SW480 (cell line): Measurements from ENCODE around the gene KLF16.
A peak's percentile ranks its signal among the peaks of the same experiment; 100 is the strongest.

Experiments
- DNase-seq: peaks from one replicate; pipeline ENCODE4 v3.0.0-alpha.2; 2016; ENCODE audit warnings: low spot score

KLF16 gene

DNA sequence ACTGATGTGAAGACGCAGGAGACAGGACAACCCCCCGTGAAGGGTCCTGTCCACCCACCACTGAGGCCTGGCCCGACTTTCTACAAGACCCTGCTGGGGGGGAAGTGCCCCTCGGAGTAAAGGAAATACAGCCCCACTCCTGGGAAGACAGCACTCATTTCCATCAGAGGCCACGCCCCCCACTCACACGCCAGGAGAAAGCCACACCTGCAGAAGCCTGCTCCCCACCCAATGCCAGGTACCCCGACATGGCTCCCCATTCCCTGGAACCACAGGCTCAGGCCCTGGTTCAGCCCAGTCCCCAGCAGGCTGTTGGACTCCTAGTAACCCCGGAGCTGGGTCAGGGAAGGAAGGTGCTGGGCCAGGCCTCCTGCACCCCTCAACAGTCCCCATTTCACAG lies 40.4 kb downstream of the KLF16 start:
- no peak for DNase-seq

DNA sequence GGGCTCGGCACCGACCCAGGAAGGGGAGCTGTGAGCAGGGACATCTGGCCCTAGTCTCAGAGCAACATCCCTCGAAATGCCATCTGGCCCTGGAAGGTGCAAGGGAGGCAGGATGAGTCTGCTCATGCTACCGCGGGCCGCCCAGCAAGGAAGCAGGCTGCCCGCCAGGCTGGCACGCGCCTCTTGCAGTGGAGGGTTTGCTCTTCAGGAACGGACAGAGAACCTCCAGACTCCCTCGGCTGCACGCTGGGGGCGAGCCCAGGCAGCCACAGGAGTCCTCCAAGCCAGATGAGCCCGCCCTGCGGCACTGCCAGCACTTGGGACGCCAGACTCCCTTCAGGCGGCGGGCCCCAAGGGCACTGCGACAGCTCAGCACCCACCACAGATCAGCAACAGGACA lies 41.2 kb downstream of the KLF16 start:
- no peak for DNase-seq

DNA sequence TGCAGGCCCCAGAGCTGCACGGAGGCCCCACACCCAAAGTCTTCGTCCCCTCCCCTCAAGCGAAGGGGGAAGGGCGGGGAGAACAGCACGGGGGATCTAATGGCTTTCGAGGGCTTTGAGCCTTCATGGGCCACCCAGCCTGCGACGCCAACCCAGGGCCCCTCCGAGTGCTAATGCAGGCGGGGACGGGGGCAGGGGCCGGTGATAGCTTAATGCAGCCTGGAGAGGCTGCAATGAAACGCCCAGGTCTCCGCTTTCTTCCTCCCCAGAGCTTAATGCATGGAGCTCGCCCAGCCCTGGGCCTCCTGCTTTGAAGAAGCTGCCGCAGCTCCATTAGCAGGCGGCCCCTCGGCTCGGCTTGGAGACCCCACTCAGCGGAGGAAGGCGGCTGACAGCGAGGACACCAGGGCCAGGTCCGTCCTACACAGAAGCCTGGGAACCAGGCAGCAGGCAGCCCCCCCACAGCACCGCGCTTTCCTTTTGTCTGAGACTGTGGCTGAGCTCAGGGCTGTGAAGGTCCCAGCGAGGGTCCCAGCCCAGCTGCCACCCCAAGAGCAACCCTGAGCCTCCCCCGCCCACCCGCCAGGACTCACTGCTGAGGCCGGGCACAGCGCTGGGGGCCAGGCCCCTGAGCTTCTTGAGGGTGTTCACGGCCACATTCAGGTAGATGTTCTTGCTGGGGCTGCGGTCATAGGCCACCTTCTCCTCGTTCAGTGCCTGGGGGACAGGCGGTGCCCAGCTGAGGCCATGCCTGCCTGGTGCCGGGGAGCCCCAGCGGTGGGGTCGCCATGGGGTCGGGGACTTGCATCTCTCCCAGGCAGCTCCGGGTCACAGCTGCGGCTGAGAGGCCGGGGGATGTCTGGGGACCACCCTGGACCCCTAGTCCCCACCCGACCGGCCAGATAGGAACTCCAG lies 43.8 kb downstream of the KLF16 start:
- DNase-seq = no peak

DNA sequence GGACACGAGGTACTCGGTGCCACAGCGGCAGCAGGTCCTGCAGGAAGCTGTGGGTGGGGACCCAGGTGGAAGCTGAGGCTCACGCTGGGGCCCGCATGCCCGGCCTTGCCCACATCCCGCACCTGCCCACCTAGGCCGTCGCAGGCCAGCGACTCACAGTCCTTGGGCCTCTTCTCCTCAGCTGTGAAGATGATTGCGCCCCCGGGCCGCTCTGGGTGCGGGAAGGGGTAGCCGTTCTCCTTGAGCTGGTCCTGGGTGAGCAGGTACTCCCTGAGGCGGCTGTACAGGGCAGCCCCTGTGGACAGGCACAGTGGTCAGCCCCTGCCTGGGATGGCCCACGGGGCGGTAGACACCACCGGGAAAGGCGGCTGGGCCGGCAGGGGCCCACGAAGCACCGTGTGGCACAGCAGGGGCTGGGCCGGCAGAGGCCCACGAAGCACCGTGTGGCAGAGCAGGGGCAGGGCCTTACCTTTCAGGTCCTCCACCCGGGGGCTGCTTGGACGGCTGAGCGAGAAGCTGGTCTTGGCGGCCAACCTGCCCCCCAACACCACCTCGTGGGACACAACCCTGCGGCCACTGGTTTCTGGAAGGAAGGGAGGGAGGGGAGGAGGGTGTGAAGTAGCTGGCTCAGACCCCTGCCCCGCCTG lies 44.7 kb downstream of the KLF16 start:
- no peak for DNase-seq

DNA sequence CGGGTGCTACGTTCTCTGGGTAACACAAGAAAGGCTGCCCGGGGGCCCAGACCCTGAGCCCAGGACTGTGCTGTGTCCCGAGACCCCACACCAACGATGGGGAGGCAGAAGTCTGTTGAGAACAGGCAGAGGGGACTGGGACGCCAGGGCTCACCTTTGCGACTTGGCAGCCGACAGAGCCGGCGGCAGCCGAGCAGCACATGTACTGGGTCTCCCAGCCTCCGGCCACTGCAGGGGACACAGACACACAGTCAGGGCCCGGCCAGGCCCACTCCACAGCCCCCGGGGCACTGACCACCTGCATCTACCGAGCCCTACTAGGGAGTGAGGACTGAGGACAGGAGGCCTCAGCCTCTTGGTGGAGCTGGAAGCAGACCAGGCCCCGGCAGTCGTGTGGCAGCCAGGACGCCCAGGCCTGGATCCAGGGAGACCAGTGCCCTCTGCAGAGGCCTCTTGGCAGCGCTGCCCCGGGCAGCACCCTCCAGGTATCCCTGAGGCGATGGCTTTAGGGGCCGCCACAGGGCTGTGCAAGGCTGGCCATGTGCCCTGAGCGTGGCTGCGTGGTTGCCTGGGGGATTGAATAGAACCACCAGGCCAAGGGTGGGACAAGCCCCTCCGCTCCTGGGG lies 45.7 kb downstream of the KLF16 start:
- DNase-seq = no peak

DNA sequence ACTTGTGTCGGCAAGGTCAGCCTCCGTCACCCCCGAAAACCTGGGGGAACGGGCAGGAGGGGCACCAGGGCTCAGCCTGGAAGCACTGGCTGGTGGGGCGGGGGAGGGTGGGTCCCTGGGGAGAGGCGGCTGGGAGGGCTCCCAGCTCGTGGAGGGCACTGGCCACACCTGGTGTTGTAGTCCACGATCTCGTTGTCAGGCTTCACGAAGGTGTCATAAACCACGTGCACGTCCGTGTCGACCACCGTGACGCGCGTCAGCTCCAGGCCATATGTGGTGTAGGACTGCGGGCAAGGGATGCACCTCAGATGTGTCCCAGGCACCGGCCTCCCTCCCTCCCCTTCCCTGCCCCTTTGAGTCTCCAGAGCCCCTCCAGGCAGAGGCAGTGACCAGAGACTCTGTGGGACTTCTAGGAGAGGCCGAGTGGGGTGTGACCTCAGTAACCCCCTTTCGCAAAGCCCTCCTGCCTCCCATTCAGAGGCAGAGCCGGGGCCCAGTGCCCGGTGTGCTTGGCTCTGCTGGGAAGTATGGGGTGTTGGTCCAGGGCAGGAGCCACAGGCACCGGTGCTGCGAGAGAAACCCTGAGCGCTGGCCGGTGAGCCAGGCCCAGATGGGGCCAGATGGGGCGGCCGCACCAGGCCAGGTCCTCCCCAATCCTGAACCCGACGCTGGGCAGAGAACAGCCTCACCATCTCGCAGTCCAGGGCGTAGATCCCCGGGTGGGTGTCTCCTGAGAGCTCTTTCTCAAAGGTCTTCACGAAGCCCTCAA lies 46.7 kb downstream of the KLF16 start:
- no peak for DNase-seq

DNA sequence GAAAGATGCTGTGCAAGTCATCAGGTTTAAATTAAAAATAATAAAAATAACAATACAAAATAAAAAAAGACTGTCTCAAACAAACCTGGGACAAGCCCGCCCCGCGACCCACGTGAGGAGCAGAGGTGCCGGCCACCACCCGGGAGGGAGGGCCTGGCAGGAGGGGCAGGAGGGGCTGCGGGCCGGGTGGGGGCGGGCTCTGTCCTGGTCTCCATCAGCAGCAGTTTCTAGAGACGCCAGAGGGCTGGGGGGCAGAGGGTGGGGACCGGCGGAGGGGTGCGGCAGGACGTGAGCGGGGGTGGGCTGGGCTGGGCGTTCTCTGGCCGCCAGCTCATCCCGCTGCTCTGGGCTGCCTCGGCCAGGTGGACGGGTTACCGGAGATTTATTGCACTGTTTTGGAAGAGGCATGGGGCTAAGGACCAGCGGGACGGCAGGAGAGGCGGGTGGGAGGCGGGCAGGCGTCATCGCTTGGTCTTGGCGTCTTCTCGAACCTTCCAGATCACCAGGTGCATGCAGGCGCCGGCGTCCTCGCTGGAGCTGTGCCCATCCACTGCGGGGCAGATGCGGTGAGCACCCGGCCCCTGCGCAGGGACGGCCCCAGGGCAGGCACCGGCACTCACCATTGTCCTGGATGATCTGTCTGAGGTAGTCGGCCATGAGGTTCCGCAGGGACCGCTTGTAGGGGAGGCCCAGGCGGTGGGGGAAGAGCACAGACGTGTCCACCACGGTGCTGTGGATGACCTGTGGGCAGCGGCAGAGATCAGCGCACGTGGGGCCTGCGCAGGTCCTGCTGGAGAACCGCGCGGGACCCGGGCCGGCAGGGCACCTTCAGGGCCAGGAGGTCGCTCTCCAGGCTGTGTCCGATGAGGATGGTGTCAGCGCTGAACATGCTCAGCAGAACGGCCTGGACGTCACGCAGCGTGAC lies 47.5 kb downstream of the KLF16 start:
- no peak for DNase-seq

DNA sequence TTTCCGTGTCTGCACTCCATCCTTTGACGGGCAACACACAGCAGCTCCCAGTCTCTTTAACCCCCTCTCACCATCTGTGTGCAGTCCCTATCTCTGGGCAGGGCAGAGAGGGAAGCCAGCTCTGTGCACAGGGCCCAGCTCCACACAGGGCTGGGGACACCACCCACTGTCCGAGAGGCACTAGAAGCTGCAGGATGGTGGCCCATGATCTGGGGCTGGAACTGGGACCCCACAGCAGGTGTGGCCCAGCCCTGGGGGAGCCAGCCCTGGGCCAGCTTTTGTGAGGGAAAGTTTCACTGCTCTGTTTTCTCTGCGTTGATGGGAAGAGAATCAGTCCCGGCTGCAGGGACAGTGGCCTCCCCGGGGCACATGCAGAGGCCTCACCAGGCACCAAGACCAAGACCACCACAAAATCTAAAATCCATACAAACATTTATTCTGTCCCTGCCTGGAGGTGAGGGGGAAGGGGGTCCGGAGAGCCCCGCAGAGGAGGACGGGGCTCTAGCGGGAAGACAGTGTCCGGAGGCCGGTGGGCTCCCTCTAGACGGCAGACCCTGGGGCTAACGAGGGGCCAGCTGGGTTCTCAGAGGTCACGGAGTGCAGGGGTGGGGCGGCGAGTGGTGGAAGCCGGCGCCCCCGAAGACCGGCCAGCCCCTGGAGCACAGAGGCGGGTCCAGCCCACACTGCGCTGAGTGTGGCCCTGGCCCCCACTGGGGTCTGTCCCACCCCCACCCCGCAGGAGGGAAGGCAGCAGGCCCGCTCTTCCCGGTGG lies 48.4 kb downstream of the KLF16 start:
- no peak for DNase-seq

DNA sequence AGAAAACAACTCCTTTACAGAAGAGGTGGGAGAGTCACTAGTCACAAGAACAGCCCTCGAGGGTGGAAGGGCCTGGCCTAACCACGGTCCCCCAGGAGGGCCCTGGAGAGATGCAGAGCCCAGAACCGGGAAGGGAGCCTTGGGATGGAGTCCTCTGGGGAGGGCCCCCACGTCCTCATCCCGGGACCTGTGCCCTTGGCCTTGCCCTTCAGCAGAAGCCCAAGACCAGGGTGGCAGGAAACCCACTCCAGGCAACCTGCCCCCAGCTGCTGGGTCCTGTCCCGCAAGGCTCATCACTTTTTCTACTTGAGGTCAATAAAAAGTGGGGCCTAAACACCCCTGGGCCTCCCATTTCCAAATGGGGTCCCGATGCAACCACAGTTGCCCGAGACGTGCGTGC lies 49.0 kb downstream of the KLF16 start:
- DNase-seq = no peak

DNA sequence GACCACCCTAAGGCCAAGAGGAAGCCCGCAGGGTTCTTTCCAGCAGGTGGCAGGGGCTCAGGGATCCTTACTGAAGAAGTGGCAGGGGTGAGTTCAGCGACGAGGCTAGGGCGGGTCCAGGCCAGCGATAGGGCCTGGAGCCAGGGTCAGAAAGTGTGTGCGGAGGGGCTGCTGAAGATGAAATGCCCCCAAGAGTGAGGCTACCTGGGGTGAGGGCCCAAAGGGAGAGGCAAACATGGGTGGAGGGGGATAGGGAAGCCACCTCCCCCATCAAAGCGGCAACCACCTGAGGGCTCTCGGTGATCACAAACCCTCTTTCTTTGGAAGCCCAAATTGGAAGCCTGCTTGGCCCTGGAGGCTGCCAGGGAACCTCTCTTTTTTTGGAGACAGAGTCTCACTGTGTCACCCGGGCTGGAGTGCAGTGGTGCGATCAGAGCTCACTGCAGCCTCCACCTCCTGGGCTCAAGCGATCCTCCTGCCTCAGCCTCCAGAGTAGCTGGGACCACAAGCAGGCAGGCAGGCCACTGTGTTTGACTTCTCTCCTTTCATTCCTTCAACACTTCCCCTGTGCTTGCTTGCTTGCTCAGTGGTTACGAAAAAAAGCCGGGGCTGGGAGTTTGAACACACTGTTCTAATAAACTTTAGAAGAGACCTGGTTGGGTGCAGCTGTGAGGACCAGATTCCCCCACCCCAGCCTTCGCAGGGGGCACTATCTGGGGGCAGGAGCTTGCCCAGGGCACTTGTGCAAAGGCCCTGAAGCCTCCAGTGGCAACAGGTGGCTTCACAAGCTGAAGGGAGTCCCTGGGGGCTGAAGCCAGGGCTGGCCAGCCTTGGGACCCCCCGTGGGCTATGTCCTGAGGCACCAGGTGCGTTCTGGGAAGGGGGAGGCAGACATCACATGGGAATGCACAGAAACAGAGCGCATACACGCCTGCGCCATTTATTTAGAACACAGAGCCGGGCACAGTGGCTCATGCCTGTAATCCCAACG lies 49.9 kb downstream of the KLF16 start:
- no peak for DNase-seq

DNA sequence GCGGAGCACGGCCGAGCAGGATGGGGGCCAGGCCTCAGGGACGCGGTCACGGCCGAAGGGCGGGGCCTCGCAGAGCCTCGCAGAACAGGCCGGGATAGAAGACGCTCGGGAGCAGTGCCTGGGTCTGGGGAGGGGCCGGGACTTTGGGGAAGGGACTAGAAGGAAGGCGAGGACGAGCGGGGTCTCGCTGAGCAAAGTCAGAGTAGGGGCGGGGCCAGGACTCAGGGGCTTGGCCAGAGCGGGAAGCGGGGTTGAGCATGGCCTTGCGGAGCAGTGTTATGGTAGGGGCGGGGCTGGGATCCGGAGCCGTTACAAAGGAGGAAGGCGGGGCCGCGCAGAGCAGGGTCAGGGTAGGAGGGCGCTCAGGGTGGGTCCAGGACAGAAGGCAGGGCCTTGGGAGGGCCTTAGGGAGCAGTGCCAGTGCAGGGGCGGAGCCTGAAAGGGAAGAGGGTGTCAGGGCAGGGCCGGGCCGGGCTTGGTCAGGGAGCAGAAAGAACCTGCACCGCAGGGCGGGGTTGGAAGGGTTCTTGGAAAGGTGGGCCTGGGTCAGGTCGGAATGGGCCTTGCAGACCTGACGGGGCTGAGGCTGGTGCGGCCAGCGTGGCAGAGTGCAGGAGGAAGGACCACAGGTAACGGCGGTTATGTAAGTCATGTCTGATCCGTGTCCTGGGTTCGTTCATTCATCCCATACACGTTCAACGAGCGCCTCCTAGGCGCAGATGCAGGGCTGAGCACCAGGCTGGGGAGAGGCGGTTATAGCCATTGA lies 50.8 kb downstream of the KLF16 start:
- DNase-seq = peak; percentile 86

DNA sequence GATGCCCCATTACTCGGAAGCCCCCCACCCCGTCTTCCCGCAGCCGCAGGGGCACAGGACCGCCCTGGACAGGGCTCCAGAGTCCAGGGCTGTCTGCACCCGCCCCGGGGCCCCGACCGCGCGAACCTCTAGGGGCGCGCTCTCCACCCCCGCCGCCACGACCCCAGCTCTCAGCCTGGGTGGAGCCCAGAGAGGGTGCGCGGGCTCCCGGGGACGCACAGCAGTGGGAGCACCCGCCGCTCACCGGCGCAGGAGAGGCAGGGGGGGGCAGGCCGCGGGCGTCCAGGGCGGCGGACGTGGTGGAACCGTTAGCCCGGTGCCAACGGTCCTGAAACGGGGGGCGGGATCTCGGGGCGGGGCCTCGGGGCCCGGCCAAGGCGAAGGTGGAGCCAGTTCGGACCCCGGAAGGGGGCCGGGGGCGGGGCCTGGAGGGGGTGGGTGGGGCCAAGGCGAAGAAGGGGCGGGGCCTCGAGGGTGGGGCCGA lies 51.4 kb downstream of the KLF16 start, which contains the start of gene ATP8B3:
ATP8B3 (minus strand) TSS at position 335 of the 484 bp plus-strand sequence. CDS start 540 bp downstream, outside the sequence.
- DNase-seq = no peak

DNA sequence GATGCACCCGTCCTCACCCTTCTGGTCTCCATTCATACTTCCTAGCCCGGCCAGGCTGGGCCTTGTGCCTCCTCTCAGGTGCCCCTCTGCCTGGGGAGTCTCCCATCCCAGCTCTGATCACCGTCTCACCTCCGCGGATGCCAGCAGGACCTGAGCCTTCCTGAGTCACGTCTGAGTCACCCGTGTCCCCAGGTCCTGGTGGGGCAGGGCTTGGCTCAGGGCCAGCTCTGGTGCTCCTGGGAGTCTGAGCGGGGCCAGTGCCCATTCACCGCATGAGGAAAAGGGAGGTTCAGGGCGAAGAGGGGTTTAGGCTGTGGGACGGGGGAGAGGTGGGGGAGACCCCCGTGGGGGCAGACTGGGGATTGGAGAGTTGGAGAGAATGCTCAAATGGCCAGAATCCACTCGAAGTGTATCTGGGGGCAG lies 51.9 kb downstream of the KLF16 start:
- DNase-seq = peak; percentile 84

DNA sequence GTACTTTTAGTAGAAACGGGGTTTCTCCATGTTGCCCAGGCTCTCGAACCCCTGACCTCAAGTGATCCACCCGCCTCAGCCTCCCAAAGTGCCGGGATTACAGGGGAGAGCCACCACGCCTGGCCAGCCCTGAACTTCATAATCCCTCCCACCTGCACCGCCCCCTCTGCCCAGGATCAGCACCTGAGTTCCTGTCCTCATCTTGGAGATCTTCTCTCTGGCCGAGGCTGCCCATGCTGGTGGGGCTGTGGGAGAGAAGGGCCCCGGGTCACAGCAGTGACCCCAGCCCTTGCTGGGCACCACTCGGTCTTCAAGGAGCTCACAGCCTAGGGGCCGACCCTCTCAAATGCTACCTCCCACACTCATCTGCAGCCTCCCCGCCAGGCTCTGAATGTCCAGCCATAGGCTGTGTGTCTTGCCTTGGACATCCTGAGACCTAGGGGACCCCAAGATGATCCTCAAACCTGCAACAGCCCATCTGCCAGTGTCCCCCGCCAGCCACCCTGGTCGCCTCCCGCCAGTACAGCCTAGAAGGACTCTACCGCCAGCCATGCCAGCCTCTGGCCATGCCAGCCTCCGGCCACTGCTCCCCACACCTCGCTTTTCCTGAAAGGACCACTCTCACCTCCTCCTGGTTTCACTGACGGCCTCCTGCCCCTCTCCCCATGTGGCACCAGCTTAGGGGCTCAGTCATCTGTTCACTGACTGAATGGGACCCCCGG lies 52.8 kb downstream of the KLF16 start:
- DNase-seq = no peak

DNA sequence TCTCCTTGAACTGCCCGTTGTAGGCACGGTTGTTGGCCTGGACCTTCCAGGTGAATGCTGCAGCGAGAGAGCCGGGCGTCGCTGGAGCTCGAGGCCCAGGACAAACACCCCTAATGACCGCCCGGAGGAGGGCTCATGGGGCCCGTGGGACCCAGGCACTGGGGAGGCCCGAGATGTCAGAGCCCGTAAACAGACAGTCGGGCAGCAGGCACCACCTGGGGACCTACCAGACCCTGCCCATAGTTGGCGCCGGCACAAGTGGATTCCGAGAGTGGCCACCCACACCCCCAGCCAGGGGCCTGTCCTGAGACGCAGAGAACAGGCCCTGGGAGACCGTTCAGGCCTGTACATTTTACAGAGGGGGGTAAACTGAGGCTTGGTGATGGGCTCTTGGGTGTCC lies 53.7 kb downstream of the KLF16 start:
- no peak for DNase-seq

DNA sequence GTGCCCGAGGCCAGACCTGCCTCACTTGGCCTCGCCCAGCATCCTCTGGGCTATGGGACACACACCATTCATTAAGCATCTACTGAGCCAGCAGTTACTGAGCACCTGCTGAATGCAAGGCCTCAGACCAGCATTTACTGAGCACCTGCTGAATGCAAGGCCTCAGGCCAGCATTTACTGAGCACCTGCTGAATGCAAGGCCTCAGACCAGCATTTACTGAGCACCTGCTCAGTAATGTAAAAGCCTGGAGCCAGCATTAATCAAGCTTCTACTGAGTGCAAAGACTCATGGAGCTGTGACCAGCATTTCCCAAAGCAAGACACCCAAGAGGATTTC lies 55.0 kb downstream of the KLF16 start:
- DNase-seq = no peak

DNA sequence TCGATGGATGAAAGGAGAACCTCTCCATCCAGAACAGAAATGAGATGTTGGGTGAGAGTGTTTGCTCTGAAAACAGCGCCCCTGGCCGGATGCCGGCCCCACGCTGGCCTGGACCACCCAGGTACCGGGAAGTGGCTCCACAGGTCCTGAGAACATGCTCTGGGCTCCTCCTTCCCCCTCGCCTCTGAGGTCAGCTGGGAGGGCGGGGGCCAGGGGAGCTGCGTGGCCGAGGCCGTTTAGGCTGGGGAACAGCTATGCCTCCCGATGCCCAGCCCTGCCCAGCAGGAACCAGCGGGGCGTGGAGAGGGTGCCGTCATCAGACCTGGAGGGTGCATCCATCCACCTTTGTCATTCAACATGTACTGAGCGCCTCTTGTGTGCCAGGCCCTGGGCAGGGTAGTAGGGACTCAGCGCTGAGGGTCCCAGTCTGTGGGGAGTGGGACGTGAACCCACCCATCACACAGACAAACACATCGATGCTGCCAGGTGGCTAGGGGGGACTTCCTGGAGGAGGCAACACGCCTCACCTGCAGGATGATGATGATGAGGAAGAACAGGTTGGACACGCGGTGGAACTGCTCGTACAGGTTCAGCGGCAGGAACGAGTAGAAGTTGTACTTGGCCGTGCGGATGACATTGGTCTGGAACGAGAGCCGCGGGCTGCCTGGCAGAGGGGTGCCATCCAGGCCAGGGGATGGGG lies 55.5 kb downstream of the KLF16 start:
- no peak for DNase-seq
